Keratinocyte (primary cell): ENCODE results near the gene PTPRU. TPM values are rescaled to one million over a fixed set of nuclear protein-coding genes. Genes with fewer than 3 reads are reported as not detected.

Experiments used
- DNase-seq: peaks from one replicate; pipeline ENCODE4 v3.0.0-alpha.2; 2011; ENCODE audit warnings: low read depth, missing footprints, low spot score
- FAIRE-seq: peaks from 2 replicates; lab custom pipeline; 2011; peaks lifted over from hg19 to GRCh38; lab: Jason Lieb, UNC
- H2AFZ ChIP-seq: 2 replicates; pipeline ENCODE4 v1.6.0; 2012; ENCODE audit warnings: low read length, control low read depth, inconsistent platforms; ENCODE audit not compliant: control insufficient read depth
- H3K27ac ChIP-seq: 2 replicates; pipeline ENCODE4 v1.5.1; 2011; ENCODE audit warnings: low read length; ENCODE audit not compliant: control insufficient read depth, insufficient read depth
- H3K27me3 ChIP-seq: 3 replicates; pipeline ENCODE4 v1.6.0; 2011; ENCODE audit warnings: low read length; ENCODE audit not compliant: control insufficient read depth, insufficient read depth; ENCODE audit errors: extremely low read depth
- H3K36me3 ChIP-seq, 2 experiments: 2 replicates in 1 of 2; 3 replicates in 1 of 2; pipeline ENCODE4 v1.5.1; 2011; ENCODE audit warnings: low read length in 2 of 2, mild to moderate bottlenecking in 1 of 2; ENCODE audit not compliant: control insufficient read depth in 2 of 2, insufficient read depth in 2 of 2; ENCODE audit errors: extremely low read depth in 1 of 2
- H3K4me1 ChIP-seq: 3 replicates; pipeline ENCODE4 v1.5.1; 2011; ENCODE audit warnings: low read length; ENCODE audit not compliant: control insufficient read depth, insufficient read depth; ENCODE audit errors: extremely low read depth
- H3K4me2 ChIP-seq: 3 replicates; pipeline ENCODE4 v1.6.0; 2011; ENCODE audit warnings: low read depth, low read length; ENCODE audit not compliant: control insufficient read depth, insufficient read depth; ENCODE audit errors: extremely low read depth
- H3K4me3 ChIP-seq, 3 experiments: fragments of 200-600 bp in 1 of 3; sonication (generic) in 1 of 3; 2 replicates in 2 of 3; 3 replicates in 1 of 3; pipeline ENCODE4 v1.5.1; 2011 to 2016; ENCODE audit warnings: low read length in 3 of 3, mild to moderate bottlenecking in 3 of 3, control low read depth in 2 of 3, inconsistent platforms in 1 of 3, low read depth in 1 of 3, mixed read lengths in 1 of 3, mixed run types in 1 of 3, moderate library complexity in 1 of 3; ENCODE audit not compliant: control insufficient read depth in 2 of 3, insufficient read depth in 2 of 3; ENCODE audit errors: extremely low read depth in 1 of 3
- H3K79me2 ChIP-seq: 2 replicates; pipeline ENCODE4 v1.6.0; 2012; ENCODE audit warnings: low read length; ENCODE audit not compliant: control insufficient read depth, insufficient read depth
- H3K9ac ChIP-seq: 3 replicates; pipeline ENCODE4 v1.6.0; 2011; ENCODE audit warnings: low read length; ENCODE audit not compliant: control insufficient read depth, insufficient read depth; ENCODE audit errors: extremely low read depth
- H3K9me1 ChIP-seq: 3 replicates; pipeline ENCODE4 v1.6.0; 2011; ENCODE audit warnings: low read length; ENCODE audit not compliant: control insufficient read depth, insufficient read depth; ENCODE audit errors: extremely low read depth
- H3K9me3 ChIP-seq: 2 replicates; pipeline ENCODE4 v1.5.1; 2012; ENCODE audit warnings: low read depth, low read length; ENCODE audit not compliant: control insufficient read depth
- H4K20me1 ChIP-seq: 3 replicates; pipeline ENCODE4 v1.6.0; 2011; ENCODE audit warnings: low read length; ENCODE audit not compliant: control insufficient read depth, insufficient read depth; ENCODE audit errors: extremely low read depth
- CTCF ChIP-seq, 3 experiments: IDR thresholded peaks in 1 of 3; conservative IDR thresholded peaks in 1 of 3; optimal IDR thresholded peaks in 1 of 3; 2 replicates in 2 of 3; 3 replicates in 1 of 3; pipeline versions ENCODE3 to v1.5.1; 2011; ENCODE audit warnings: low read length in 3 of 3, mild to moderate bottlenecking in 3 of 3, moderate library complexity in 2 of 3, control low read depth in 1 of 3, inconsistent platforms in 1 of 3; ENCODE audit not compliant: insufficient read depth in 2 of 3; ENCODE audit errors: extremely low read depth in 1 of 3
- EZH2 ChIP-seq: IDR thresholded peaks from one replicate; pipeline ENCODE4 v1.6.1; 2012; ENCODE audit warnings: inconsistent platforms, mild to moderate bottlenecking, low read length, moderate library complexity
- dilution Hi-C: fragments of 300-500 bp; cut with MboI; formaldehyde crosslinking; loops from one replicate; pipeline ENCODE4 v1.7.0; 2020; ENCODE audit warnings: low sequenced_read_pairs; ENCODE audit not compliant: extremely low pct_ligation_motif_present
- polyA plus RNA-seq, 5 experiments: library from polyadenylated mRNA; depleted of rRNA in 3 of 5; stranded (reverse) in 3 of 5; stranded (forward) in 1 of 5; unstranded in 1 of 5; fragments of >200 nt; gene quantifications; 1 replicate in 1 of 5; 2 replicates in 3 of 5; 3 replicates in 1 of 5; pipeline versions ENCODE4 v1.2.1 to v1.2.3, GENCODE V29; 2011 to 2012; ENCODE audit warnings: missing spikeins in 2 of 5, low read depth in 1 of 5, low replicate concordance in 1 of 5

The PTPRU gene
- polyA plus RNA-seq, 1 donor (not counting 4 experiments of a cell fraction or from before 2014, with no cell fraction given): 4.3 TPM

DNA sequence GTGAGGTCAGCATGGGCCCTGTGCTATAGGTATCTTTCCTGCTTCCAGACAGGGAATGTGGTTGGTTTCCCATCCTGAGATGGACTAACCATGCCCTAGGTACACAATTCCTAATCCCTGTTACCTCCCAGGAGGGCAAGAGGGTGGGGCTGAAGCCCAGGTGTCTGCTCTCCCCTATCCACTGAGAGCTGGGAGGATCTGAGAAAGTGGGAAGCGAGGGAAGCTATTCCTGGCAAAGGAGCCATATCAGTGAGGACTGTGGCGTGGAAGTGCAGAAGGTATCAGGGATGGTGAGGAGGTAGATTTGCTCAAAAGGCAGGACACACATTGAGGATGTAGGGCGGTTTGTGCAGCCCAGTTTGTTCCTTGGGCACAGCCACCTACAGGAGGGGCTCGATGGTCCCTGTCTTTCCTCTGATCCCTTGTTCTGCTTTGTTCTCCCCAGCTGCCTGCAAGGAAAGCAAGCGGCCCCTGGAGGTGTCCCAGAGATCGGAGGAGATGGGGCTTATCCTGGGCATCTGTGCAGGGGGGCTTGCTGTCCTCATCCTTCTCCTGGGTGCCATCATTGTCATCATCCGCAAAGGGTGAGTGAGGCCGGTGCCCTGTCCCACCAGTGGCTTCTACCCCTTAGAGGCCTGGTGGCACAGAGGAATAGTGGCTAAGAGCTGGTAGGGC, 48.1 kb downstream of the PTPRU start:
- dilution Hi-C loops: no loop called here

DNA sequence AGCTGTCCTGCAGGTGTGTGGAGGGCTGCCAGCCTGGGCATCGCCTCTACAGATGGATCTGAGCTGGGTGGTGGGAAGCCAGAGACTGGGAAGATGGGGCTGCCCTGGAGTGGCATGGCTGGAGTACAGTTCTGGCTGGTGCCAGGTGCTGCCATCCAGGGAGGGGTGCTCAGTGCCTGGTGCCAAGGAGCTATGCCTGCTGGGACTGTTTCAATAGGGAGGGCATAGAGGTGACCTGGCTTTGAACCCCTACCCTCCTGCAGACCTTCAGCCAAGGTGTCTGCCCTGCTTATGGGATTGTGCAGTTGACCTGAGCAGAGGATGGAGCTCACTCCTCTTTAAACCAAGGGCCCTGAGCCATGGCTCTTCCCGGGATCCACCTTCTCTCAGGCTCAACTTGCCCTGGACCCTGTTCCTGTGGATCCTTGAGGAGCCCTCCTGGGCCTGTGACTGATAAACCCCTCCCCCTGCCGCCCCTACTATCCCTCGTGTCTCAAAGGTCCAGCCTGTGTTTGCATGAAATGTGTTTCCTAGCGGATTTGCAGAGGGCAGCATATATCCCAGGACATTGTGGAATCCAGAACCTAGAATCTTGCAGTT, 48.7 kb downstream of the PTPRU start:
- no peak overlapping the region for H3K27ac ChIP-seq
- FAIRE-seq (no peak), DNase-seq (no peak)
- H3K27me3 ChIP-seq: no peaks in the 10 kb centered on the region
- no peak overlapping the region for H3K4me3 ChIP-seq
- H3K79me2 ChIP-seq: no peaks in the 10 kb centered on the region
- TF ChIP-seq CTCF (optimal IDR thresholded peaks at IDR 0.05 in 1 of 3, IDR thresholded peaks at IDR 0.05 in 1 of 3, conservative IDR thresholded peaks at IDR 0.05 in 1 of 3; ENCODE audit: extremely low read depth in 1 of 3, insufficient read depth in 2 of 3, low read length in 3 of 3): no peak
- no peak for TF ChIP-seq EZH2
- H3K4me1 ChIP-seq: peaks cover 15% of the 10 kb centered on the region
- H3K4me2 ChIP-seq: no peak overlapping the region
- peaks cover 3% of the 10 kb centered on the region for H3K9me1 ChIP-seq
- H3K36me3 ChIP-seq: no peaks in the 10 kb centered on the region
- dilution Hi-C loops: no loop called here
- H4K20me1 ChIP-seq: peaks cover 2% of the 10 kb centered on the region
- no peak overlapping the region for H3K9ac ChIP-seq
- no peaks in the 10 kb centered on the region for H3K9me3 ChIP-seq
- H2AFZ ChIP-seq: no peak overlapping the region

More for the DNA sequence above, 48.1 kb downstream of the PTPRU start:
- no peaks in the 10 kb centered on the region for H3K9me3 ChIP-seq
- H3K36me3 ChIP-seq: no peaks in the 10 kb centered on the region
- H3K9ac ChIP-seq: no peak overlapping the region
- peaks cover 3% of the 10 kb centered on the region for H3K9me1 ChIP-seq
- peaks cover 16% of the 10 kb centered on the region for H3K4me1 ChIP-seq
- H3K27ac ChIP-seq: no peak overlapping the region
- no peak for TF ChIP-seq EZH2
- no peak for TF ChIP-seq CTCF (optimal IDR thresholded peaks at IDR 0.05 in 1 of 3, IDR thresholded peaks at IDR 0.05 in 1 of 3, conservative IDR thresholded peaks at IDR 0.05 in 1 of 3; ENCODE audit: extremely low read depth in 1 of 3, insufficient read depth in 2 of 3, low read length in 3 of 3)
- no peak overlapping the region for H2AFZ ChIP-seq
- peaks cover 2% of the 10 kb centered on the region for H4K20me1 ChIP-seq
- no peak overlapping the region for H3K4me2 ChIP-seq
- H3K79me2 ChIP-seq: no peaks in the 10 kb centered on the region
- no peaks in the 10 kb centered on the region for H3K27me3 ChIP-seq
- H3K4me3 ChIP-seq: no peak overlapping the region
- FAIRE-seq (no peak), DNase-seq (no peak)
